CD4-positive, alpha-beta T cell (primary cell): ENCODE data around the gene ZNF682. TPM values are rescaled to one million over a fixed set of nuclear protein-coding genes. Genes with fewer than 3 reads are reported as not detected.
"Not testable (repeated sequence)": the region's sequence is repeated elsewhere in the genome, so short reads cannot be mapped to it uniquely, and the experiment has no call there.

Source experiments
- ATAC-seq: fragments of 200-7000 bp; cut with Tn5 transposase; one replicate; pipeline ENCODE4 v1.10.0; 2022; ENCODE audit warnings: mild to moderate bottlenecking; ENCODE audit not compliant: poor library complexity
- CTCF ChIA-PET: fragments of 350-600 bp; sonication (Branson Sonifier 250); formaldehyde crosslinking; loops from one replicate; lab custom pipeline; 2021; ENCODE audit warnings: antibody characterized with exemption, inconsistent platforms; lab: Charles Lee
- POLR2A ChIA-PET: fragments of 350-600 bp; sonication (Branson Sonifier 250); formaldehyde crosslinking; loops from one replicate; lab custom pipeline; 2021; ENCODE audit warnings: antibody characterized with exemption, inconsistent platforms; lab: Charles Lee
- DNase-seq, 14 experiments: peaks; one replicate each; pipeline ENCODE4 v3.0.0-alpha.2; 2013 to 2020; ENCODE audit warnings: mixed read lengths in 2 of 14
- H3K27ac ChIP-seq, 2 donors: one replicate each; pipeline versions ENCODE4 v1.5.1 to v1.7.0; 2013; ENCODE audit warnings: low read length in 2 of 2, low read depth in 1 of 2, mild to moderate bottlenecking in 1 of 2
- H3K27me3 ChIP-seq, 2 experiments: 1 replicate in 1 of 2; 2 replicates in 1 of 2; pipeline versions ENCODE4 v1.6.1 to v1.7.0; 2013; ENCODE audit warnings: low read length in 2 of 2, control low read depth in 1 of 2, mild to moderate bottlenecking in 1 of 2, moderate library complexity in 1 of 2; ENCODE audit not compliant: insufficient read depth in 2 of 2, control insufficient read depth in 1 of 2
- H3K36me3 ChIP-seq: one replicate; pipeline ENCODE4 v1.6.1; 2013; ENCODE audit warnings: low read length, control low read depth; ENCODE audit not compliant: insufficient read depth
- H3K4me1 ChIP-seq: one replicate; pipeline ENCODE4 v1.6.1; 2013; ENCODE audit warnings: low read length, control low read depth; ENCODE audit not compliant: insufficient read depth
- H3K4me3 ChIP-seq: one replicate; pipeline ENCODE4 v1.5.1; 2013; ENCODE audit warnings: mild to moderate bottlenecking, low read length, moderate library complexity
- H3K9me3 ChIP-seq, 2 experiments: 1 replicate in 1 of 2; 2 replicates in 1 of 2; pipeline versions ENCODE4 v1.6.1 to v1.7.0; 2013; ENCODE audit warnings: low read length in 2 of 2, mild to moderate bottlenecking in 2 of 2, control low read depth in 1 of 2, moderate library complexity in 1 of 2; ENCODE audit not compliant: control insufficient read depth in 1 of 2, insufficient read depth in 1 of 2
- H3K27ac Mint-ChIP-seq: one replicate; pipeline ENCODE4 v1.8.0; 2020; ENCODE audit warnings: mixed read lengths
- H3K27me3 Mint-ChIP-seq: one replicate; pipeline ENCODE4 v1.8.0; 2021; ENCODE audit warnings: mixed read lengths
- H3K36me3 Mint-ChIP-seq: one replicate; pipeline ENCODE4 v1.8.0; 2021; ENCODE audit warnings: low read depth, mixed read lengths
- H3K4me1 Mint-ChIP-seq: one replicate; pipeline ENCODE4 v1.8.0; 2021; ENCODE audit warnings: low read depth, mixed read lengths
- H3K4me3 Mint-ChIP-seq: one replicate; pipeline ENCODE4 v1.8.0; 2020; ENCODE audit warnings: mild to moderate bottlenecking, mixed read lengths
- H3K9me3 Mint-ChIP-seq: one replicate; pipeline ENCODE4 v1.8.0; 2020; ENCODE audit warnings: mixed read lengths
- intact Hi-C, 2 experiments: fragments of 100-400 bp; cut with DNase I in 1 of 2; cut with micrococcal nuclease in 1 of 2; formaldehyde crosslinking; loops; one replicate each; pipeline versions ENCODE4 v1.15.1 to v1.9.0; 2023 to 2025; cut with DNase I, micrococcal nuclease
- total RNA-seq, 174 experiments: library from RNA in 2 of 174; stranded (reverse) in 2 of 174; gene quantifications; one replicate each; pipeline ENCODE4 v1.2.3 and lab custom pipeline; 2021 to 2026
- TF ChIP-seq, protein P1 (sequence below): fragments of 200-600 bp; IDR thresholded peaks from one replicate; pipeline ENCODE4 v1.8.0; 2022; ENCODE audit warnings: antibody characterized with exemption, mild to moderate bottlenecking

Gene ZNF682
- total RNA-seq, 2 experiments from 2014 or later = 12.5 to 16.0 TPM

GRCh38 chr19:20005741-20006140 lies 33.6 kb downstream of the ZNF682 start:
- H3K27me3 ChIP-seq = no peaks in the 10 kb centered on the region
- peaks cover 33% of the 10 kb centered on the region for H3K9me3 Mint-ChIP-seq

GRCh38 chr19:19997656-19998268 lies 41.5 kb downstream of the ZNF682 start:
- no peak overlapping the region for H3K4me3 Mint-ChIP-seq
- H3K4me1 ChIP-seq = no peaks in the 10 kb centered on the region
- no peaks in the 10 kb centered on the region for H3K27me3 ChIP-seq
- DNase-seq (peak; percentile 10 to 65 (median 27)), ATAC-seq (peak; percentile 55)
- intact Hi-C loops = loop anchor here (5.0 kb wide), 2 partner anchors 515 to 1485 kb away; no protein-coding TSS in a partner anchor
- CTCF ChIA-PET = interaction anchor here (0.6 to 1.5 kb wide), 11 partner anchors 9 to 284 kb away, joined by 3 to 5 read pairs (median 3); no protein-coding TSS in a partner anchor
- peaks cover 16 to 24% of the 10 kb centered on the region in 2 experiments for H3K9me3 ChIP-seq
- TF ChIP-seq, protein P1, sequence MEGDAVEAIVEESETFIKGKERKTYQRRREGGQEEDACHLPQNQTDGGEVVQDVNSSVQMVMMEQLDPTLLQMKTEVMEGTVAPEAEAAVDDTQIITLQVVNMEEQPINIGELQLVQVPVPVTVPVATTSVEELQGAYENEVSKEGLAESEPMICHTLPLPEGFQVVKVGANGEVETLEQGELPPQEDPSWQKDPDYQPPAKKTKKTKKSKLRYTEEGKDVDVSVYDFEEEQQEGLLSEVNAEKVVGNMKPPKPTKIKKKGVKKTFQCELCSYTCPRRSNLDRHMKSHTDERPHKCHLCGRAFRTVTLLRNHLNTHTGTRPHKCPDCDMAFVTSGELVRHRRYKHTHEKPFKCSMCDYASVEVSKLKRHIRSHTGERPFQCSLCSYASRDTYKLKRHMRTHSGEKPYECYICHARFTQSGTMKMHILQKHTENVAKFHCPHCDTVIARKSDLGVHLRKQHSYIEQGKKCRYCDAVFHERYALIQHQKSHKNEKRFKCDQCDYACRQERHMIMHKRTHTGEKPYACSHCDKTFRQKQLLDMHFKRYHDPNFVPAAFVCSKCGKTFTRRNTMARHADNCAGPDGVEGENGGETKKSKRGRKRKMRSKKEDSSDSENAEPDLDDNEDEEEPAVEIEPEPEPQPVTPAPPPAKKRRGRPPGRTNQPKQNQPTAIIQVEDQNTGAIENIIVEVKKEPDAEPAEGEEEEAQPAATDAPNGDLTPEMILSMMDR = peak; percentile 70
- H3K36me3 Mint-ChIP-seq = peaks cover 17% of the 10 kb centered on the region
- H3K36me3 ChIP-seq = no peaks in the 10 kb centered on the region
- no peaks in the 10 kb centered on the region for H3K27me3 Mint-ChIP-seq
- POLR2A ChIA-PET = no interaction called here
- H3K27ac Mint-ChIP-seq = no peak overlapping the region
- H3K27ac ChIP-seq = no peak overlapping the region
- no peak overlapping the region for H3K4me3 ChIP-seq
- H3K9me3 Mint-ChIP-seq = peaks cover 4% of the 10 kb centered on the region
- no peaks in the 10 kb centered on the region for H3K4me1 Mint-ChIP-seq

More at GRCh38 chr19:20005741-20006140, 33.6 kb downstream of the ZNF682 start:
- Histone ChIP-seq H3K4me1 (no peaks in the 10 kb centered on the region), H3K27ac (no peak overlapping the region), H3K4me3 (no peak overlapping the region), H3K36me3 (peaks cover 31% of the 10 kb centered on the region), H3K9me3 (peaks cover 46 to 63% of the 10 kb centered on the region in 2 experiments)
- Mint-ChIP-seq H3K27me3 (no peaks in the 10 kb centered on the region), H3K36me3 (peaks cover 80% of the 10 kb centered on the region), H3K4me1 (no peaks in the 10 kb centered on the region), H3K4me3 (no peak overlapping the region), H3K27ac (no peak overlapping the region)
- ATAC-seq (no peak), DNase-seq (no peak)
- ChIA-PET CTCF (no interaction called here), POLR2A (no interaction called here)
- intact Hi-C loops = no loop called here
- TF ChIP-seq, protein P1 = no peak

DNA sequence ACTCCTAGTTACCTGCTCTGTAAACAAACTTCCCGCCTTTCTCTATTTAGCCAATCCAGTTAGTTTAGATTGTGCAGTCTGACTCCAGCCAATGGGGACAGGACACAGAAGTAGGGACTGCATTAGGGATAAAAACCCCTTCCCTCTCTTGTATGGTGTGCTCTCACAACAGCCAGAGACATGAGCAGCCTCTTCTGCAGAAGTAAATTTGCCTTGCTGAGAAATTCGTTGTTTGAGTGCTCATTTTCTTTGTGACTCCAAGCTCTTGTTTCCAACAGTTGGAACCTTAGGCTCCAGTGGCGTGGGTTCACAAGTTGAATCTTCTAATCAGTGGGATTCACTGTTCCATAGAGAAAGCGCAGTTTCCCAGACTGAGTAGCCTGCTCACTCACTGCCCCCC lies 72.4 kb downstream of the ZNF682 start:
- no peaks in the 10 kb centered on the region for H3K4me1 Mint-ChIP-seq
- DNase-seq (no peak), ATAC-seq (no peak)
- intact Hi-C loops = no loop called here
- ChIA-PET POLR2A (no interaction called here), CTCF (no interaction called here)
- H3K9me3 ChIP-seq = peaks cover 20 to 30% of the 10 kb centered on the region in 2 experiments
- no peaks in the 10 kb centered on the region for H3K4me1 ChIP-seq
- H3K36me3 Mint-ChIP-seq = peaks cover 11% of the 10 kb centered on the region
- no peaks in the 10 kb centered on the region for H3K27me3 Mint-ChIP-seq
- H3K27ac Mint-ChIP-seq = no peak overlapping the region
- no peak overlapping the region for H3K4me3 ChIP-seq
- H3K36me3 ChIP-seq = no peaks in the 10 kb centered on the region
- TF ChIP-seq, protein P1 = no peak
- no peak overlapping the region for H3K27ac ChIP-seq
- peaks cover 19% of the 10 kb centered on the region for H3K9me3 Mint-ChIP-seq
- H3K27me3 ChIP-seq = no peaks in the 10 kb centered on the region
- H3K4me3 Mint-ChIP-seq = no peak overlapping the region

GRCh38 chr19:19966126-19966525 lies 73.2 kb downstream of the ZNF682 start:
- H3K27ac ChIP-seq, H3K27me3 Mint-ChIP-seq, ATAC-seq, H3K4me1 ChIP-seq, POLR2A ChIA-PET, H3K4me1 Mint-ChIP-seq, H3K36me3 ChIP-seq, CTCF ChIA-PET, DNase-seq, H3K4me3 Mint-ChIP-seq, H3K27ac Mint-ChIP-seq, H3K4me3 ChIP-seq, intact Hi-C loops, H3K27me3 ChIP-seq: not testable (repeated sequence)
- peaks cover 20 to 30% of the 10 kb centered on the region in 2 experiments for H3K9me3 ChIP-seq
- peaks cover 17% of the 10 kb centered on the region for H3K9me3 Mint-ChIP-seq
- H3K36me3 Mint-ChIP-seq = peaks cover 11% of the 10 kb centered on the region
